Astrocyte (in vitro differentiated cells and primary cell): ENCODE measurements around the gene CIAO3. TPM values are rescaled to one million over a fixed set of nuclear protein-coding genes. Genes with fewer than 3 reads are reported as not detected.

Experiments
- DNase-seq: peaks from one replicate; pipeline ENCODE4 v3.0.0-alpha.2; 2010; ENCODE audit warnings: low read depth
- FAIRE-seq: peaks from 2 replicates; lab custom pipeline; 2011; peaks lifted over from hg19 to GRCh38; lab: Jason Lieb, UNC
- H2AFZ ChIP-seq: 2 replicates; pipeline ENCODE4 v1.6.0; 2012; ENCODE audit warnings: low read depth, low read length, inconsistent platforms
- H3K27ac ChIP-seq: 2 replicates; pipeline ENCODE4 v1.5.1; 2011; ENCODE audit warnings: low read depth, low read length, inconsistent platforms
- H3K27me3 ChIP-seq: 2 replicates; pipeline ENCODE4 v1.6.0; 2011; ENCODE audit warnings: low read length, inconsistent platforms; ENCODE audit not compliant: insufficient read depth
- H3K36me3 ChIP-seq: 2 replicates; pipeline ENCODE4 v1.5.1; 2011; ENCODE audit warnings: low read length, inconsistent platforms; ENCODE audit not compliant: insufficient read depth
- H3K4me1 ChIP-seq: 2 replicates; pipeline ENCODE4 v1.5.1; 2011; ENCODE audit warnings: low read length, inconsistent platforms; ENCODE audit not compliant: insufficient read depth
- H3K4me2 ChIP-seq: 2 replicates; pipeline ENCODE4 v1.6.0; 2012; ENCODE audit warnings: low read length, inconsistent platforms
- H3K4me3 ChIP-seq: 2 replicates; pipeline ENCODE4 v1.5.1; 2011; ENCODE audit warnings: low read depth, mild to moderate bottlenecking, low read length, inconsistent platforms; ENCODE audit not compliant: insufficient read depth
- H3K79me2 ChIP-seq: 2 replicates; pipeline ENCODE4 v1.6.0; 2012; ENCODE audit warnings: mild to moderate bottlenecking, low read length, inconsistent platforms; ENCODE audit not compliant: insufficient read depth
- H3K9ac ChIP-seq: 2 replicates; pipeline ENCODE4 v1.6.0; 2012; ENCODE audit warnings: mild to moderate bottlenecking, low read length, inconsistent platforms
- H3K9me3 ChIP-seq: 2 replicates; pipeline ENCODE4 v1.5.1; 2012; ENCODE audit warnings: low read depth, mild to moderate bottlenecking, low read length, inconsistent platforms; ENCODE audit not compliant: insufficient read depth
- H4K20me1 ChIP-seq: 2 replicates; pipeline ENCODE4 v1.6.0; 2012; ENCODE audit warnings: low read length, inconsistent platforms; ENCODE audit not compliant: insufficient read depth
- H3K27ac Mint-ChIP-seq: one replicate; pipeline ENCODE4 v1.8.0; 2021; ENCODE audit warnings: mild to moderate bottlenecking, mixed read lengths; ENCODE audit not compliant: unreplicated experiment
- H3K27me3 Mint-ChIP-seq: one replicate; pipeline ENCODE4 v1.8.0; 2021; ENCODE audit warnings: low read depth, mixed read lengths; ENCODE audit not compliant: unreplicated experiment
- H3K36me3 Mint-ChIP-seq: one replicate; pipeline ENCODE4 v1.8.0; 2021; ENCODE audit warnings: low read depth, mixed read lengths; ENCODE audit not compliant: unreplicated experiment
- H3K4me1 Mint-ChIP-seq: one replicate; pipeline ENCODE4 v1.8.0; 2021; ENCODE audit warnings: low read depth, mixed read lengths; ENCODE audit not compliant: unreplicated experiment
- H3K4me3 Mint-ChIP-seq: one replicate; pipeline ENCODE4 v1.8.0; 2021; ENCODE audit warnings: mild to moderate bottlenecking, moderate library complexity, mixed read lengths; ENCODE audit not compliant: unreplicated experiment
- H3K9me3 Mint-ChIP-seq: one replicate; pipeline ENCODE4 v1.8.0; 2021; ENCODE audit warnings: mild to moderate bottlenecking, mixed read lengths; ENCODE audit not compliant: unreplicated experiment
- CTCF ChIP-seq: IDR thresholded peaks from 2 replicates; pipeline ENCODE4 v1.5.1; 2011; ENCODE audit warnings: low read depth, mild to moderate bottlenecking, inconsistent platforms, low read length, moderate library complexity; ENCODE audit not compliant: insufficient read depth
- EZH2 ChIP-seq: IDR thresholded peaks from 2 replicates; pipeline ENCODE4 v1.6.1; 2012; ENCODE audit warnings: mild to moderate bottlenecking, low read length, inconsistent platforms; ENCODE audit not compliant: insufficient read depth
- total RNA-seq: library from RNA; stranded (reverse); gene quantifications from 2 replicates; pipeline ENCODE4 v1.2.1, GENCODE V29; 2021

CIAO3 gene
- total RNA-seq, 1 donor from 2014 or later: 19.6 TPM

DNA sequence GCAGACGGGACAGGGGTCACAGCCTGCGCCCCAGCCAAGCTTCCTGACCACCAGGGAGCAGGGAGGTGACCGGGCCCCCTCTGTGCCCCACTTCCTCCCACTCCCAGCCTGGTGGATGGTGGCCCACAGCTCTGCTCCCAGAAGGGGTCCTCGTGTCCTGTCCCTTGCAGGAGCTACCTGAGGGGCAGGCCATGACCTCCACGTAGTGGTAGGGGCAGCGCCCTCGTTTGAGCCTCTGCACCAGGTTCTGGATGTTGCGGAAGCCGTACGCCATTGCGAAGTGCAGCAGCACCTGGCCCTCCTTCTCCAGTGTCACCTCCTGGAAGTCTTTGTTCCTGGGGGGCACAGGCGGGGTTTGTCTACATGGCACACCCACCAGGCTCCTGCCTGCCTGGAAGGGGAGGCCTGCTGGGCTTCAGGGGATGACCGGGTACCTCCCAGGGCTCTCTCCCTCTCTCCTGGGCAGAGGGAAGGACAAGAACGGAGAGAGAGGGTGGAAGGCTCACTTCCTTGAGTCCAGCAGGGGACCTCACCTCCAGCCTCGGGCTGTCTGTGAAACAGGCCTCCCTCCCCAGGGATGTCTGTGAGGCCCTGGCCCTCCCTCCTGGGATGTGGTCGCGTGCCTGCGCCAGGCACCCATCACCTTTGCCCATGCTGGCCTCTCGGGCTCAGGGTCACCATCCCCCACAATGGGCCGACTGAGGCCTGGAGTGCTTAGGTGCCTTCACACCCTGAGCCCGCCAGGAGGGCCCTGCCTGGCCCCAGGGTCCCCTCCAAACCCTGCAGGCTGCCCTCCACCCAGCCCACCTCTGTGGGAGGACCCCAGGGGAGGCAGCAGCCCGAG, 9.9 kb downstream of the CIAO3 start:
- Mint-ChIP-seq H3K27ac (no peak overlapping the region), H3K4me3 (no peak overlapping the region), H3K36me3 (peaks cover 8% of the 10 kb centered on the region), H3K4me1 (no peaks in the 10 kb centered on the region), H3K9me3 (no peaks in the 10 kb centered on the region), H3K27me3 (no peaks in the 10 kb centered on the region)
- FAIRE-seq: no peak
- DNase-seq: no peak
- H3K79me2 ChIP-seq: no peaks in the 10 kb centered on the region
- H3K27ac ChIP-seq: no peak overlapping the region
- H3K4me2 ChIP-seq: no peak overlapping the region
- no peaks in the 10 kb centered on the region for H4K20me1 ChIP-seq
- H3K4me3 ChIP-seq: no peak overlapping the region
- peaks cover 12% of the 10 kb centered on the region for H3K4me1 ChIP-seq
- no peaks in the 10 kb centered on the region for H3K27me3 ChIP-seq
- TF ChIP-seq EZH2: no peak
- TF ChIP-seq CTCF: no peak
- H3K9ac ChIP-seq: no peak overlapping the region
- no peaks in the 10 kb centered on the region for H3K9me3 ChIP-seq
- H3K36me3 ChIP-seq: peaks cover 3% of the 10 kb centered on the region
- no peak overlapping the region for H2AFZ ChIP-seq

DNA sequence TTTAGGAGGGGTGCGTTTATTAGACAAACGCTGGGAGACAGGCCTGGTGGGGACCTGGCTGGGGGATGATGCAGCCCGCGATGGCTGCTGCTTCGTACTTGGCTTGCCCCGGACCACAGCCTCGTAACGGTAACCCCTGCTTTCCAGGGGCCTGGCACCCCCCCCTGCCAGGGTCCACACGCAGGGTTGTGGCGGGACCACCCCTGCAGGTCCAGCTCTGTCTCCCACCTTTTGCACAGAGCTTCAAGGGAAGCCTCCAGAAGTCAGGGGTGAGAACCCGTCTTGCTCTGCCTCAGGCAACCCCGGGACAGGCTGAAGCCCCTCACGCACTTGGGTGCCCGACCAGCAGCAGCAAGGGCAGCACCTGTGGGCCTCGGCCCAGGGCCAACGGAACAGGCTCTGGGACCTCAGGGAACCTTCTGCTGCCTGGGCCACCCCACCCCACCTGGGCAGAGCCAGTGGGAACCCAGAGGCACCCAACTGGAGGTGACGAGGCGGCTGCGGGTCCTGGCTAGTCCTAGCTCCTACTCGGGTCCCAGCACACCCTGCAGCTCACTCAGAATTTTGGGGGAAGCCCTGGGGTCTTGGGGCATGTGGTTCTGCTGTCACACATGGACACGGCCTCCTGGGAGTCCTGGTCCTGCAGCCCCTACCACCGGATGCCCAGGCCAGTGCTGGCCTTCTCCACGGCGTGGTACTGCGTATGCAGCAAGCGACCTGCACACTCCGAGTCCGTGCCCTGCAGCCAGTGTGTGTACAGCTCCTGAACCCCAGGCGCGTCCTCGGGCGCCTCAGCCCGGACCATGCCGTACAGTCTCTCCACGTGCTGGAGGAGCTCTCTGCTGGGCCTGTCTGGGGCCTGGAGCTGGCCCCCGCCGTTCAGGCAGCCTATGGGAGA, 10.8 kb downstream of the CIAO3 start:
- H3K27ac ChIP-seq: no peak overlapping the region
- Mint-ChIP-seq H3K36me3 (peaks cover 5% of the 10 kb centered on the region), H3K4me3 (no peak overlapping the region), H3K4me1 (no peaks in the 10 kb centered on the region), H3K27ac (no peak overlapping the region), H3K9me3 (no peaks in the 10 kb centered on the region), H3K27me3 (no peaks in the 10 kb centered on the region)
- H3K27me3 ChIP-seq: no peaks in the 10 kb centered on the region
- DNase-seq: no peak
- no peaks in the 10 kb centered on the region for H3K79me2 ChIP-seq
- peaks cover 12% of the 10 kb centered on the region for H3K4me1 ChIP-seq
- no peak overlapping the region for H3K9ac ChIP-seq
- FAIRE-seq: no peak
- H3K36me3 ChIP-seq: no peaks in the 10 kb centered on the region
- no peak for TF ChIP-seq CTCF
- no peak for TF ChIP-seq EZH2
- no peak overlapping the region for H3K4me3 ChIP-seq
- H3K4me2 ChIP-seq: no peak overlapping the region
- H4K20me1 ChIP-seq: no peaks in the 10 kb centered on the region
- no peak overlapping the region for H2AFZ ChIP-seq
- H3K9me3 ChIP-seq: no peaks in the 10 kb centered on the region
